Neuron (in vitro differentiated cells): ENCODE results near the gene DCBLD2.

Experiments used
- H2AFZ ChIP-seq: one replicate; pipeline ENCODE4 v1.6.1; 2013; ENCODE audit warnings: low read depth, mild to moderate bottlenecking, inconsistent platforms, low read length, moderate library complexity
- H3K27me3 ChIP-seq: one replicate; pipeline ENCODE4 v1.6.1; 2013; ENCODE audit warnings: low read length; ENCODE audit not compliant: insufficient read depth
- H3K36me3 ChIP-seq: one replicate; pipeline ENCODE4 v1.6.1; 2013; ENCODE audit warnings: low read length; ENCODE audit not compliant: insufficient read depth
- H3K4me1 ChIP-seq: one replicate; pipeline ENCODE4 v1.6.1; 2013; ENCODE audit warnings: low read length; ENCODE audit not compliant: insufficient read depth
- H3K4me3 ChIP-seq: 2 replicates; pipeline ENCODE4 v1.5.1; 2013; ENCODE audit warnings: mild to moderate bottlenecking, low read length, moderate library complexity
- H3K9me3 ChIP-seq: one replicate; pipeline ENCODE4 v1.6.1; 2013; ENCODE audit warnings: low read length

Gene DCBLD2

GRCh38 chr3:98903099-98903498 is 1.6 kb upstream of the DCBLD2 start:
- Histone ChIP-seq H3K4me3 (peak overlapping the region; percentile 63), H2AFZ (no peak overlapping the region), H3K36me3 (no peaks in the 10 kb centered on the region), H3K4me1 (peaks cover 20% of the 10 kb centered on the region), H3K27me3 (no peaks in the 10 kb centered on the region), H3K9me3 (peaks cover 3% of the 10 kb centered on the region)

- Histone ChIP-seq H3K27me3 (no peaks in the 10 kb centered on the region), H3K4me1 (peaks cover 27% of the 10 kb centered on the region), H3K4me3 (peak overlapping the region; percentile 63), H2AFZ (peak overlapping the region; percentile 58), H3K36me3 (no peaks in the 10 kb centered on the region), H3K9me3 (peaks cover 1% of the 10 kb centered on the region)
Observed at GRCh38 chr3:98902351-98902740, 851 bp upstream of the DCBLD2 start.

GRCh38 chr3:98901119-98901391 is 440 bp downstream of the DCBLD2 start:
- no peaks in the 10 kb centered on the region for H3K27me3 ChIP-seq
- H3K4me3 ChIP-seq, result peak overlapping the region; percentile 99
- no peaks in the 10 kb centered on the region for H3K36me3 ChIP-seq
- H2AFZ ChIP-seq, result peak overlapping the region; percentile 70
- peaks cover 29% of the 10 kb centered on the region for H3K4me1 ChIP-seq
- peaks cover under 1% of the 10 kb centered on the region for H3K9me3 ChIP-seq

- H3K27me3 ChIP-seq, result no peaks in the 10 kb centered on the region
- no peaks in the 10 kb centered on the region for H3K36me3 ChIP-seq
- H2AFZ ChIP-seq, result peak overlapping the region; percentile 70
- peaks cover 2% of the 10 kb centered on the region for H3K9me3 ChIP-seq
- H3K4me3 ChIP-seq, result peak overlapping the region; percentile 99
- peaks cover 29% of the 10 kb centered on the region for H3K4me1 ChIP-seq
Observed at GRCh38 chr3:98900265-98901118, 1.0 kb downstream of the DCBLD2 start.

GRCh38 chr3:98897701-98898100 is 3.8 kb downstream of the DCBLD2 start:
- H3K9me3 ChIP-seq, result peaks cover 2% of the 10 kb centered on the region
- H3K36me3 ChIP-seq, result peaks cover 6% of the 10 kb centered on the region
- no peak overlapping the region for H2AFZ ChIP-seq
- peak overlapping the region; percentile 21 for H3K4me3 ChIP-seq
- H3K27me3 ChIP-seq, result no peaks in the 10 kb centered on the region
- peaks cover 27% of the 10 kb centered on the region for H3K4me1 ChIP-seq

GRCh38 chr3:98894791-98895576 is 6.5 kb downstream of the DCBLD2 start:
- H3K27me3 ChIP-seq, result no peaks in the 10 kb centered on the region
- H2AFZ ChIP-seq, result no peak overlapping the region
- H3K36me3 ChIP-seq, result peaks cover 9% of the 10 kb centered on the region
- H3K4me1 ChIP-seq, result peaks cover 45% of the 10 kb centered on the region
- no peak overlapping the region for H3K4me3 ChIP-seq
- H3K9me3 ChIP-seq, result peaks cover 2% of the 10 kb centered on the region

GRCh38 chr3:98893740-98894139 is 7.8 kb downstream of the DCBLD2 start:
- no peak overlapping the region for H2AFZ ChIP-seq
- no peaks in the 10 kb centered on the region for H3K27me3 ChIP-seq
- H3K4me1 ChIP-seq, result peaks cover 38% of the 10 kb centered on the region
- peaks cover 2% of the 10 kb centered on the region for H3K9me3 ChIP-seq
- peaks cover 13% of the 10 kb centered on the region for H3K36me3 ChIP-seq
- H3K4me3 ChIP-seq, result no peak overlapping the region

GRCh38 chr3:98892263-98892662 is 9.2 kb downstream of the DCBLD2 start:
- Histone ChIP-seq H3K4me1 (peaks cover 29% of the 10 kb centered on the region), H3K9me3 (peaks cover 2% of the 10 kb centered on the region), H3K36me3 (peaks cover 13% of the 10 kb centered on the region), H3K27me3 (no peaks in the 10 kb centered on the region), H2AFZ (no peak overlapping the region), H3K4me3 (no peak overlapping the region)

- Histone ChIP-seq H2AFZ (no peak overlapping the region), H3K27me3 (no peaks in the 10 kb centered on the region), H3K36me3 (peaks cover 13% of the 10 kb centered on the region), H3K4me3 (no peak overlapping the region), H3K4me1 (peaks cover 28% of the 10 kb centered on the region), H3K9me3 (peaks cover 2% of the 10 kb centered on the region)
Observed at GRCh38 chr3:98890965-98891910, 10.3 kb downstream of the DCBLD2 start.

GRCh38 chr3:98890181-98890835 is 11.2 kb downstream of the DCBLD2 start:
- Histone ChIP-seq H2AFZ (no peak overlapping the region), H3K9me3 (no peaks in the 10 kb centered on the region), H3K4me1 (peaks cover 28% of the 10 kb centered on the region), H3K4me3 (no peak overlapping the region), H3K27me3 (no peaks in the 10 kb centered on the region), H3K36me3 (peaks cover 12% of the 10 kb centered on the region)

GRCh38 chr3:98887684-98888083 is 13.8 kb downstream of the DCBLD2 start:
- H3K27me3 ChIP-seq, result no peaks in the 10 kb centered on the region
- H3K4me1 ChIP-seq, result peaks cover 24% of the 10 kb centered on the region
- H3K36me3 ChIP-seq, result peaks cover 7% of the 10 kb centered on the region
- no peak overlapping the region for H2AFZ ChIP-seq
- no peaks in the 10 kb centered on the region for H3K9me3 ChIP-seq
- no peak overlapping the region for H3K4me3 ChIP-seq

GRCh38 chr3:98886525-98886924 is 15.0 kb downstream of the DCBLD2 start:
- H3K4me1 ChIP-seq, result peaks cover 13% of the 10 kb centered on the region
- no peaks in the 10 kb centered on the region for H3K27me3 ChIP-seq
- no peak overlapping the region for H3K4me3 ChIP-seq

More at GRCh38 chr3:98886525-98886924, 15.0 kb downstream of the DCBLD2 start:
- Histone ChIP-seq H3K9me3 (peaks cover under 1% of the 10 kb centered on the region), H3K36me3 (peaks cover 13% of the 10 kb centered on the region), H2AFZ (no peak overlapping the region)
